Measurements from ENCODE around the gene PIGW.
A peak's percentile ranks its signal among the peaks of the same experiment; 100 is the strongest.

The PIGW gene

DNA sequence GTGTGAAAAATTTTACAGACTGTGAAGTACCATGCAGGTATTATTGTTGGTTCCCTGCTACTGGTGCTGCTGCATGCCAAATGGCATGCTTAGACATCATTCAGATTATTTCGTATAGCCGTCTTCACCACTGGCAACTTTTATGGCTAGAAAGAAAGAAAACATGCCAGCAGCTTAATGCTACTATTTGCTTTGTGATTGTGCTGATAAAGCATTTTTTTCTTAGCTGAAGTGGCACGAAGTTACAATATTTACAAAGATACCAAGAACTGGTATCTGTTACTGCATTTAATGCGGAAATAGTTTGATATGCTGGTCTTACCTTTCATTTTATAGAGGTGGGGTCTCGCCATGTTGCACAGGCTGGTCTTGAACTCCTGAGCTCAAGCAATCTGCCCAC, 40.1 kb upstream of the PIGW start:
- Mint-ChIP-seq H3K27ac (peak overlapping the region in 1 of 3 experiments; percentile 37), H3K4me1 (peaks cover 21% of the 10 kb centered on the region), H3K4me3 (no peak overlapping the region), H3K36me3 (ENCODE audit: low read depth) (peaks cover 69% of the 10 kb centered on the region), H3K27me3 (ENCODE audit: low read depth) (no peaks in the 10 kb centered on the region), H3K9me3 (no peaks in the 10 kb centered on the region)
- TF ChIP-seq, protein P1, sequence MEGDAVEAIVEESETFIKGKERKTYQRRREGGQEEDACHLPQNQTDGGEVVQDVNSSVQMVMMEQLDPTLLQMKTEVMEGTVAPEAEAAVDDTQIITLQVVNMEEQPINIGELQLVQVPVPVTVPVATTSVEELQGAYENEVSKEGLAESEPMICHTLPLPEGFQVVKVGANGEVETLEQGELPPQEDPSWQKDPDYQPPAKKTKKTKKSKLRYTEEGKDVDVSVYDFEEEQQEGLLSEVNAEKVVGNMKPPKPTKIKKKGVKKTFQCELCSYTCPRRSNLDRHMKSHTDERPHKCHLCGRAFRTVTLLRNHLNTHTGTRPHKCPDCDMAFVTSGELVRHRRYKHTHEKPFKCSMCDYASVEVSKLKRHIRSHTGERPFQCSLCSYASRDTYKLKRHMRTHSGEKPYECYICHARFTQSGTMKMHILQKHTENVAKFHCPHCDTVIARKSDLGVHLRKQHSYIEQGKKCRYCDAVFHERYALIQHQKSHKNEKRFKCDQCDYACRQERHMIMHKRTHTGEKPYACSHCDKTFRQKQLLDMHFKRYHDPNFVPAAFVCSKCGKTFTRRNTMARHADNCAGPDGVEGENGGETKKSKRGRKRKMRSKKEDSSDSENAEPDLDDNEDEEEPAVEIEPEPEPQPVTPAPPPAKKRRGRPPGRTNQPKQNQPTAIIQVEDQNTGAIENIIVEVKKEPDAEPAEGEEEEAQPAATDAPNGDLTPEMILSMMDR (IDR thresholded peaks at IDR 0.05; ENCODE audit: unreplicated experiment in 3 of 3) = no peak

DNA sequence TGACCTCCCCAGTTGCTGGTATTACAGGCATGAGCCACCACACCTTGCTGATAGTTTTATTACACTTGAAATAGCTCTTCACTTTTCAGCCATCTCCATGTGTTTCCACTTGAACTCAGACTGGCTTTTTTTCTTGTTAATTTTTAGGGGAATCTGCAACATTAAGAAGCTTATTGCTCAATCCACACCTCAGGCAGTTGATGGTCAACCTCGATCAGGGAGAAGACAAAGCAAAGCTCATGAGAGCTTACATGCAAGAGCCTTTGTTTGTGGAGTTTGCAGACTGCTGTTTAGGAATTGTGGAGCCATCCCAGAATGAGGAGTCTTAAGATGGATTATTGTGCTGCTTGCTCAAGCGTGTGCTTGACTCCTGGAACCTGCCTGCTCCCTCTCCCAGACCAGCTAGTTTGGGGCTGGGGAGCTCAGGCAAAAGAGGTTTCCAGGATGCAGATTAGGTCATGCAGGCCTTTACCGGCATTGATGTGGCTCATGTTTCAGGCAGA, 39.7 kb upstream of the PIGW start:
- Mint-ChIP-seq H3K27me3 (ENCODE audit: low read depth) (no peaks in the 10 kb centered on the region), H3K4me3 (no peak overlapping the region), H3K36me3 (ENCODE audit: low read depth) (peaks cover 64% of the 10 kb centered on the region), H3K9me3 (no peaks in the 10 kb centered on the region), H3K4me1 (peaks cover 21% of the 10 kb centered on the region), H3K27ac (peak overlapping the region in 1 of 3 experiments; percentile 37)
- TF ChIP-seq, protein P1 (IDR thresholded peaks at IDR 0.05; ENCODE audit: unreplicated experiment in 3 of 3) = no peak

DNA sequence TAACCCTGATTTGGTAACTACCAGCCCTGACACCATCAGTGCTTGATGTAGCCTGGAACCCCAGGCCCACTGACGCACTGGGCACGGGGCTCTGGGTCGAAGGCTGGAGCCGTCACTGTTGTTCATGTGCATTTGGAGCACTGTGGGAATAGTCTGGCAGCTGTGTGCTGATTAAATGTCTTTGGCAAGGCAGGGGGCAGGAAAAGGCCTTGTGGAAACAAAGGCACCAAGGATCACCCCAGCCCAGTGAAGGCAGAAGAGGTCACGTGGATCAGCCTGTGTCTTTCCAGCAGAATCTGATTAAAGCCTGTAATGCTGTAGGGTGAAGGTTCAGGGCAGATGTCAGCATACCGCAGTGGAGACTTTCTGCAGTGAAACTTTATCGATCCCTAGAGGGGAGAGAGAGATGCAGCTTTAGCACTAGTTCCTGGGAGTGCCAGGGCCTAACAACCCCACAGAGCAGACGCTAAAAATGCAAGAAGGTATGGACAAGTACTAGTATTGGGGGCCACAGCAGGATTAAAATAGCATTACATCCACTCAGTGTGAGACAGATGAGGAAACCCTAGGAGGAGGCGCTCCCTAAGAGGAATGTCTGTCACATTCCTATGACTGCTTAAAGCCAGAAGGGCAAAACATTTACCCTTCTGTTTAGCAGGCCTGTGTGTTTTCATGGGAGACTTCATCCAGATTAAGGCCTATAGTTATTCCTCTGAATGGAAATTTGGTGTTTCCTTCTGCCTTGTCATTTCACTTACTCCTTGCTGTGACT, 38.6 kb upstream of the PIGW start:
- H3K27ac Mint-ChIP-seq = peak overlapping the region; percentile 20 to 75 (median 53)
- peaks cover 21% of the 10 kb centered on the region for H3K4me1 Mint-ChIP-seq
- TF ChIP-seq, protein P1 (IDR thresholded peaks at IDR 0.05; ENCODE audit: unreplicated experiment in 3 of 3) = no peak
- peaks cover 58% of the 10 kb centered on the region for H3K36me3 Mint-ChIP-seq (ENCODE audit: low read depth)
- no peaks in the 10 kb centered on the region for H3K9me3 Mint-ChIP-seq
- H3K4me3 Mint-ChIP-seq = no peak overlapping the region
- no peaks in the 10 kb centered on the region for H3K27me3 Mint-ChIP-seq (ENCODE audit: low read depth)

DNA sequence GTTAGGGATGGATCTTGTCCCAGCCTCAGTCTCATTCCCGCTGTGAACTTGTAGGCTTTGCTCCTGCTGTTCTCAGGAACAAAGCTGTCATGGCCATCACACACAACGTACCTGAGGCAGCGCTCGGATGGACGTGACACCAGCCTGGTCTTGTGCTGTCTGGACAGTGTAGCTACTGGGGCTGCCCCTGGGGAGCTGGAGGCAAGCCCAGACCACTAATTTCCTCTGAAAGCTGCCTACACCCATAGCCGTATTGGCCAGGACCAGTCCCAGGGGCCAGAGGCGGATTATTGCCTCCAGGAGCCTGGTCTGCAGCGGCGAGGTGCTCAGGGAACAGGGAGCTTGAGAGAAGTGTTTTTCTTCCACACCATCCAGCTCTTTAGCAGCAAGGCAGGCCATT, 36.6 kb upstream of the PIGW start:
- Mint-ChIP-seq H3K4me1 (peaks cover 21% of the 10 kb centered on the region), H3K36me3 (ENCODE audit: low read depth) (peaks cover 48% of the 10 kb centered on the region), H3K27ac (no peak overlapping the region), H3K9me3 (no peaks in the 10 kb centered on the region), H3K27me3 (ENCODE audit: low read depth) (no peaks in the 10 kb centered on the region), H3K4me3 (no peak overlapping the region)
- TF ChIP-seq, protein P1 (IDR thresholded peaks at IDR 0.05; ENCODE audit: unreplicated experiment in 3 of 3) = no peak

DNA sequence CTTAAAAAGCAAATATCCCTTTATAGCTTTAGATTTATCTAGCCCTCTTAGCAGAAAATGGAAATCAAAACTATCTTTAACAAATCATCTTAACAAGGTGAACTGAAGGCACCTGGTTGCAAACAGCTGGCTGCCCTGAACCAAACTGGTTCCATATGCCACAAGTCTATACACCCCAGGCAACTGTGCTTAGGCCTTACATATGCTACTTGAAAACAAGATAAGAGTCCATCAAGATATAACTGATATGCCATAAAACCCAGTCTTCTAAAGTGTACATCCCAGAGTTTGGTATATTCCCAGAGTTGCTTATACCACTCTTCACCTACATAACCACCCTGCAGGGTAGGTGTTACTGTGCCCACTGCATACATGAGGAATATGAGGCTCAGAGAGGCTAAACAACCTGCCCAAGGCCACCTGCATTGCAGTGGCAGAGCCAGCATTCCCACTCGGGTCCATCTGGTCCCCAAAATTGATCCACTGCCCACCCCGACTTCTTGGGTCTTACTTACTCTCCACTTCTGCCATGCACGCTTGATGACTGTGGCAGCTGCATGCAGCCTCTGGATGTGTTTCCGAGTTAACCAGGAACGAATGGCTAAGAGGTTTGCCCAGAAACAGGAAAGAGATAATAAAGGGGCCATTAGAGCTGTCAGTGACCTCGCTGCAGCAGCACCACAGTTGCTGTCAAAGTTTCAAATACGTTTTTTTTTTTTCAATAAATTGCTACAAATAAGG, 36.1 kb upstream of the PIGW start:
- TF ChIP-seq, protein P1 (IDR thresholded peaks at IDR 0.05; ENCODE audit: unreplicated experiment in 3 of 3) = no peak
- no peak overlapping the region for H3K4me3 Mint-ChIP-seq
- H3K4me1 Mint-ChIP-seq = peaks cover 21% of the 10 kb centered on the region
- no peak overlapping the region for H3K27ac Mint-ChIP-seq
- peaks cover 48% of the 10 kb centered on the region for H3K36me3 Mint-ChIP-seq (ENCODE audit: low read depth)
- no peaks in the 10 kb centered on the region for H3K9me3 Mint-ChIP-seq
- no peaks in the 10 kb centered on the region for H3K27me3 Mint-ChIP-seq (ENCODE audit: low read depth)

Measured in nephron (organoid).